NCI-H1436 (cell line): ENCODE data around the gene RAB6B.
A peak's percentile ranks its signal among the peaks of the same experiment; 100 is the strongest.

ENCODE experiments used
- DNase-seq: peaks from one replicate; lab custom pipeline; 2025; lab: John Stamatoyannopoulos, UW

The RAB6B gene

DNA sequence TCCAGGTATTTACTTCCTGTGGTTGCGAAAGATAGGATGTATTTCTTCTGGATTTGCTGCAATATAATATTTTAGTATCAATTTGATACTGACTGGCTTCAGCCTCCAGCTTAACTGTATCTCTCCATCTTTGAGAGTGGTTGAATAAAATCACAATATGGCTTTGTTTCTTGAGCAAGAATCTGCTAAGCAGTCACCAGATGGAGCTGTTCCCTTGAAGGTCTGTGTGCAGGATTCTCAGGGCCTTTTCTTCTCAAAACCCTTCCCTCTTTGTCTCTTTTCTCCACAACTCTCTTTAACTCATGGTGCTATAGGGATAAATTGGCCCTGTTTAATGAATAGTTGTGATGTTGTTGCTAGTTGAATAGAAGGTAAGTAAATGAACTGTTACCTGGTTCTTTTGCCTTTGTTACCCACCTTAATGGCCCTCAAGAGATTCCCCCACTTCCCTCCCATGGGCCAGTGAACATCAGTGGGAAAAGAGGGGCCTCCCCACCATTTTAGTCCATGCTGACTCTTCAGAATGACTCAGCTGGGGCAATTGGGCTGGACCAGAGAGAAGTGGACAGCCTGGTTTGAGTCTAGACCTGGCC, 34.8 kb upstream of the RAB6B start:
- DNase-seq: peak; percentile 50

DNA sequence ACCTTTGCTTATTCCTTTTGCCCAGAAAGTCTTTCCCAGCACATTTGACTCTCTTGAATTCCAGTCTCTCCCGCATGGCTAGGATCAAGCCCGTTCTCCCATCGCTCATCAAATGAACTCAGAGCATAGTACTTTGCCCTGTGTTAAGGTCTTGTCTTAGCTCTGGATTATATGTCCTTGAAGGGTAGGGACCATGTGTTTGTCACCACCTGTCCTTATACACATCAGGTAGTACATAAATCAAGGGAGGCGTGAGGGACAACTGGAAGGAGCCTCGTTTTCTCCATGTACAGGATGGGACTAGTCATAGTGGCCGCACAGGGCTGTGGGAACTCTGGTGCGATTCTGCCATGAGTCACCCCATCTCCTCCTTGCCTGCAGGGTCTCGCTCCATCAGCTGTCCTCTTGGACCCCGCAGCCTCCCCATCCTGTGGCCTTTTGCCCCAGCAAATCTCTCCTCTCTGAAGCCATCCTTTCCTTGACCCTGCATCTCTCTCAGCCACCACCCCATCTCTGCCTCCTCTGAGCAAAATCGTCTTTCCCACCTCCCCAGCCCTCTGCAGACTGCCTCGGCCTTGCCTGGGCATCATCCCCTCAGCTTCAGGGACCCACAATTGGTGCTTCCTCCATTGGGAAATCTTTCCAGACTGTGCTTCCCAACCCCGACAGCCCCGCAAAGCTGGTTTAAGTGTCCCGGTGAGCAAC, 33.4 kb upstream of the RAB6B start:
- no peak for DNase-seq

DNA sequence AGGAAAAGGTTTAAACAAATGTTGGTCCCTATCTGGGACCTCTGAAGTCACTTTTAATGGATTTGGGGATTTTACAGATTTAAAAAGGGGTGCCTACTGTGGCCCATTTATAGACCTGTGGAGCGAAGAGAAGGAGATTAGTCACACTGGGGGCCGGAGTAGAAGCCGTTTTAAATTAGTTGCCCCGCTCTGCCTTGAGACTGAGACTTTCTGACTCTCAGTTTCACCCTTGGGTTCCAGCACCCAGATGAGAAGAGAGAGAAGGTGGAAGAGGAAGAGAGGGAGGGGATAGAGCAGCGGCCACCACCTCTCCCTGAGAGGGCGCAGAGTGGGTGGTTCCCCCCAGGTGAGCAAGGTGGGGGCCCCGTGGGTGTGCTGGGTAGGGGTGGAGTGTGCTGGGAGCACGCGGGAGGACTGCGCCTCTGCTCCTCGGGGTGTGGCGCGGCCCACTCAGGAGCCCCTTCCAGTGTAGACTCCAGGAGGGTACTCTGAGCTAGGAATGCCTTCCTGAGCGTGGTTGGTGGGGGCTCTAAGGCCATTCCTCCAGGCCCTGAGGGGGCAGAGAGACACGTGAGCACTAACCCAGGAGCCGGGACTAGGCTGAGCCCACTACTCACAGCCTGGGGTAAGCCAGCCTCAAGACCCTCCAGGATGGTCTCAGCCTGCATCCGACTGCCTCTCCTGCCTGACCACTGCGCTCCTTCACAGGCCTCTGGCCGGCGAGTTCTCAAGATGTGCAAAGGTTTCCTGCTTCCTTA, 32.6 kb upstream of the RAB6B start:
- DNase-seq: no peak

DNA sequence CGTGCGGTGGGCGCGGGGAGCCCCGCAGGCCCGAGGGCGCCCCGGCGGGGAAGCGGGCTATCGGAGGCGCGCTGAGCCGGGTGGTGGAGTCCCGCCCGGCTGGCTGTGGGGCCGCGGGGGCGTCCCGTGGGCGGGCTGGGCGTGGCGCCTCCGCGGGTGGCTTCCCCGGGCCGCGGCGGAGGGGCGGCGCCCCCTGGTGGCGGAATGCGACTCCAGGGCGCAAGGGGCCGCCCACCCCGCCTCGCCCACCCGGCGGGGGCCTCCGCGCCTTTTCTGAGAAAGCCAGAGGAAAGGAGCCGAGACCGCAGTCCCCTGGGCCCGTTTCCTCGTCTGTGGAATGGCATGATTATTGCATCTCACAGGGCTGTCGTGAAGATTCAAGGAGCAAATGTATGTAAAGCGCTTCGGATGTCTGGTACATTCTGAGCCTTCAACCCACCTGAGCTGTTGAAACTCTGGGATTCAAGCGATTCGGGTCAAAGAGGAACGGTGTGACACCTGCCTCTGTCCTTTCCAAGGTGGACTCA, 31.9 kb upstream of the RAB6B start:
- peak; percentile 47 for DNase-seq

- no peak for DNase-seq
Observed at GRCh38 chr3:133926736-133927539, 31.3 kb upstream of the RAB6B start.

GRCh38 chr3:133925960-133926735, 30.5 kb upstream of the RAB6B start:
- no peak for DNase-seq

- DNase-seq: no peak
Observed at GRCh38 chr3:133924041-133924440, 28.4 kb upstream of the RAB6B start.

DNA sequence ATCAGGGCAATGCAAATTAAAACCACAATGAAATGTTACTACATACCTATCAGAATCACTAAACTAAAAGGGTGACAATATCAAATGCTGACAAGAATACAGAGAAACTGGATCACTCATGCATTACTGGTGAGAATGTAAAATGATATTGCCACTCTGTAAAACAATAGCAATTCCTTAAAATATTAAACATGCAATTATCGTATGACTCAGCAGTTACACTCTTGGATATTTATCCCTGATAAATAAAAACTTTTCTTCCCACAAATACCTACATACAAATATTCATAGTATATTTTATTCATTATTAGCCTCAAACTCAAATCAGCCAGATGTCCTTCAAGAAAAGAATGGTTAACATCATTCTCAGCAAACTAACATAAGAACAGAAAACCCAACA, 25.9 kb upstream of the RAB6B start:
- no peak for DNase-seq

DNA sequence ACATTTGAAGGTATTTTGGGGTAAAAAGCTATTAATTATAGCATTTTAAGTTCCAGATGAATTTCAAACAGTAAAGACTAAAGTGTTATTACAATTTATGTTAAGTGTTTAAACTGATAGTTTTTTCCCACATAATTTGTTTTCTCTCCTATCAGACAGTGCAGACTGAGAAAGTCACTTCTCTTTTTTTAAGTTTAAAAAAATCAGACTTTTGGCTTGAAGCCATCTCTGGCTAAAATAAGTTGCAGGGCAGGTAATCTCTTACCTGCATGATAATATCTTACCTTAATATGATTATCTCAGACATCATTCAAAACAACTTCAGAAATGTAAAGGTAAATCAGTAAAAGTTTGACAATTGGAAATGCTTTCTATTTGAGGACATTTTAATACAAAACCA, 21.5 kb upstream of the RAB6B start:
- no peak for DNase-seq

DNA sequence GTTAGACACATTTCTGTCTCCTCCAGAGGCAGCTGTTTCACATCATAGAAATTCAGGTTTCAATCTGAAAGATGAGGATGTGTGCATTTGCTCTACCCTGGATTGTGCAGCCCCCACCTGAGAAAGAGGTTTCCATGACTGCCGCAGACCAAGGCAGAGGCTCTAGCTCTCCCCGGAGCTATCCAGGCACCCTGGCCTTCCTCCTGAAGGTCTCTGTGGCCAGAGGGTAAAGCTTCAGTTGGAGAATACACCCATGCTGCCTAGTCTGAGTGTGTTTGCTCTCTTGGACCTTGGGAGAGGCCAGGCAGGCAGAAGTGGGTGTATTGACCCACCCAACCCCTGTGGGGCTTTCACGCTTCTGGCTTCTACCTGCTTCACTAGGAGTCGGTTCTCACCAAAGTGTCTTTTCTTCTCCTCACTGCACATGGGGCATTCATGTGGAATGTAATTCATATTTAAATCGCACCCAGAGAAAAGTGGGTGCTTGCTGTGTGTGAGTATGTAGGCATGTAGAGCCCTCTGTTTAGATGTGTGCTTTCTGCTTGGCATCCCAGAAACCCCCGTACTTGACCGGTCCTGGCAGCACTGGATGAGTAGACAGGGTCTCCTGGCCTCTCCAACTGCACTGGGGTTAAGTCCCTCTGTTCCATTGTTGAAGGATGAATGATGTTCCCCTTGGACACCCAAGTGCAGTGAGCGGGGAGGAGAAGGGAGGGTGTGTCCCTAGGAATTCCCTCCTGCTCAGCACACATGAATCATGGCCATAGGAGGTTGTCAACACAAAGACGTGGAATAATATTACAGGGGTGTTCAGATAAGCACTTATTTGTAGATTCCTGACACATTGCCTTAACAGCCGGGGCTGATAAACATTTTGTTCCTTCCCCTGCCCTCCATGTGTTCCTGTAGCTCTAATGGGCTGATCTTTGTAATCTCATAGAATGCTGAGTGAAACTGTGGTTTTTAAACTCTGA, 20.3 kb upstream of the RAB6B start:
- no peak for DNase-seq

GRCh38 chr3:133914839-133915600, 19.3 kb upstream of the RAB6B start:
- DNase-seq: no peak

- DNase-seq: no peak
Observed at GRCh38 chr3:133910422-133910821, 14.7 kb upstream of the RAB6B start.

- no peak for DNase-seq
Observed at GRCh38 chr3:133905376-133905775, 9.7 kb upstream of the RAB6B start.

- no peak for DNase-seq
Observed at GRCh38 chr3:133901847-133902246, 6.2 kb upstream of the RAB6B start.

DNA sequence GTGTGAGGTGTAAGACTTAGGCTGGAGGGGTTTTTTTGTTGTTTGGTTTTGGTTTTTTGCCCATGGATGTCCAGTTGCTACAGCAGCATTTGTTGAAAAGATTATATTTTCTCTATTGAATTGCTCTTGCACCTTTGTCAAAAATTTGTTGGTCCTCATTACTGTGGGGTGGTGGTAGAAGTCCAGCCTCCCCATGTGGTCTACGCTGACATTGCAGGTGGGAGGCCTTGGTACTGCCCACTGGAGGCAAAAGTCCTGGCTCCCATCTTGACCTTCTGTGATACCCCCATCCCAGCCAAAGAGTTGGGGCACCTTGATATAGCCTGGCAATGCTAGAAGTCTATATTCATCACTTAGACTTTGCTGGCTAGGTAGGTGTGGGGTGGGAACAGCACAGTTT, 5.4 kb upstream of the RAB6B start:
- DNase-seq: no peak

GRCh38 chr3:133899311-133899710, 3.6 kb upstream of the RAB6B start:
- no peak for DNase-seq

GRCh38 chr3:133897547-133897946, 1.9 kb upstream of the RAB6B start:
- DNase-seq: no peak

DNA sequence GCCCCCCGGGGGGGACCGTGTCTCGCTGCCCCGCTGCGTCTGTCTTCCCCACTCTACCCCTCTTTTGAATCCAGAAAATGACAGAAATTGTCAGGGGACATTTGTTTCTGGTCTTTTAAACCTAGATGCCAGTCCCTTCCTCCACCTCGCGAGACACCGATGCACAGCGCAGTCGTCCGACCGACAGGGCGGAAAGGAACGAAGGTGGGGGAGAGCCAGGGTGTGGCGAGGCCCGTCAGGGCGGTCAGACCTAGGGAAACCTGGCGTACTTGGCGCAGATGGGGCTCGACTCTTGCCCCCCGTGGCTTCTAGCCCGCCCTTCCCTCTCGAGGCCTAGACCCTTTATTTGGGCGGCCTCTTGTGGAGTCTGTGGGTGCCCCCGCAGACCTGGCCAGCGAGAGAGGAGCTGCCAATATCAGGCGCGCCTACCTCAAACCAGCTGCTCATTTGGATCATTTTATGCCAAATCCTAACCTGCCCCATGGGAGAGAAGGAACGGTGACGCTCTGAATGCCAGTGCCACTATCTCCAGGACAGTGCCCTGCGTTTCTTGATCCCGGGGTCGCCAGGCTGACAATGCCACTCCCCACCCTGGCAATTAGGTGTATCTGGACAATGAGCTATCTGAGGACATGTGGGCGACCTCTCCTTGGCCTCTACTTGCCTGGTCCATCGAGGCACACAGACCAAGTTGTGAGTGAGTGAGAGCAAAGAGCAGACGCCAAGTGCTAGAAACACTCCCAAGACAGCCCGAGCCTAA, 500 bp upstream of the RAB6B start:
- DNase-seq: no peak
